Fibroblast of mammary gland (primary cell): ENCODE results near the gene BGN.

Source experiments
- DNase-seq: peaks from one replicate; pipeline ENCODE4 v3.0.0-alpha.2; 2010; ENCODE audit warnings: low read depth
- H3K4me3 ChIP-seq: 2 replicates; pipeline ENCODE4 v1.5.1; 2011; ENCODE audit warnings: low read depth, mild to moderate bottlenecking, low read length, moderate library complexity; ENCODE audit not compliant: control insufficient read depth
- CTCF ChIP-seq: conservative IDR thresholded peaks from 2 replicates; pipeline ENCODE4 v1.5.1; 2011; ENCODE audit warnings: low read depth, low read length, inconsistent platforms; ENCODE audit not compliant: control insufficient read depth, insufficient read depth

BGN gene

GRCh38 chrX:153462291-153462690 lies 32.5 kb upstream of the BGN start:
- DNase-seq = no peak
- H3K4me3 ChIP-seq = no peak overlapping the region
- TF ChIP-seq CTCF = no peak

- DNase-seq = no peak
- TF ChIP-seq CTCF = no peak
- no peak overlapping the region for H3K4me3 ChIP-seq
These were observed 31.7 kb upstream of the BGN start for GRCh38 chrX:153463031-153463430.

GRCh38 chrX:153463556-153463955 lies 31.2 kb upstream of the BGN start:
- H3K4me3 ChIP-seq = no peak overlapping the region
- no peak for DNase-seq
- TF ChIP-seq CTCF = no peak

- TF ChIP-seq CTCF = no peak
- no peak for DNase-seq
- no peak overlapping the region for H3K4me3 ChIP-seq
These were observed 30.7 kb upstream of the BGN start for GRCh38 chrX:153464116-153464515.

- no peak for TF ChIP-seq CTCF
- DNase-seq = no peak
- H3K4me3 ChIP-seq = no peak overlapping the region
These were observed 28.9 kb upstream of the BGN start for GRCh38 chrX:153465691-153466380.

- no peak for TF ChIP-seq CTCF
- no peak for DNase-seq
- no peak overlapping the region for H3K4me3 ChIP-seq
These were observed 26.7 kb upstream of the BGN start for GRCh38 chrX:153468008-153468580.
